Gastroesophageal sphincter (tissue), 3 donors: Measurements from ENCODE around the gene CCDC86.

Source experiments
- CTCF ChIP-seq, 4 experiments: fragments of 200-600 bp in 2 of 4; fragments of 450-650 bp in 2 of 4; sonication (generic) in 1 of 4; IDR thresholded peaks; one replicate each; pipeline ENCODE4 v1.5.1; 2017 to 2019; ENCODE audit warnings: antibody characterized with exemption in 4 of 4, mild to moderate bottlenecking in 2 of 4, moderate library complexity in 2 of 4
- EP300 ChIP-seq: sonication (generic); formaldehyde crosslinking; IDR thresholded peaks from one replicate; pipeline ENCODE4 v1.6.1; 2017; ENCODE audit warnings: antibody characterized with exemption, mild to moderate bottlenecking
- POLR2AphosphoS5 ChIP-seq: sonication (generic); formaldehyde crosslinking; IDR thresholded peaks from one replicate; pipeline ENCODE4 v1.6.1; 2017; ENCODE audit warnings: antibody characterized with exemption

GRCh38 chr11:60869451-60869825 is 27.5 kb downstream of the CCDC86 start:
- TF ChIP-seq EP300 (no peak), CTCF (IDR thresholded peaks at IDR 0.05) (no peak), POLR2AphosphoS5 (no peak)
